Left colon (tissue), 2 donors: ENCODE results near the gene RAP1GAP2. TPM values are rescaled to one million over a fixed set of nuclear protein-coding genes. Genes with fewer than 3 reads are reported as not detected.
A peak's percentile ranks its signal among the peaks of the same experiment; 100 is the strongest.
"Not testable (repeated sequence)": the region's sequence is repeated elsewhere in the genome, so short reads cannot be mapped to it uniquely, and the experiment has no call there.

Experiments
- ATAC-seq: fragments of 200-7000 bp; cut with Tn5 transposase; one replicate; pipeline ENCODE4 v1.9.1; 2020; ENCODE audit warnings: mild to moderate bottlenecking, moderate library complexity
- DNase-seq, 2 donors: peaks; one replicate each; pipeline ENCODE4 v3.0.0-alpha.2; 2020
- intact Hi-C, 2 donors: fragments of 100-400 bp; cut with DNase I in 1 of 2; cut with micrococcal nuclease in 1 of 2; formaldehyde crosslinking; loops; one replicate each; pipeline versions ENCODE4 v1.11.2 to v1.14.0; 2022; cut with DNase I, micrococcal nuclease
- long read RNA-seq: library from polyadenylated mRNA; unstranded; transcript quantifications from one replicate; pipeline ENCODE4 v2.0.0, GENCODE V29; 2021
- total RNA-seq, 2 donors: library from RNA; stranded (reverse); fragmentation: NEBNext Ultra II Directional; extraction: Animal tissue kit (Norgen Biotek cat#: 25700); gene quantifications; one replicate each; pipeline ENCODE4 v1.2.1, GENCODE V29; 2021
- donor health status: DM: no; HTN: no; CAD: no.
- donor health status: DM: yes; HTN: yes; CAD: no.

RAP1GAP2 gene
- total RNA-seq: 10 to 100 TPM; 40.8 to 55.2 TPM
- long read RNA-seq, full-length matches to known transcripts: 13 of 22 reads
- long read RNA-seq, partial matches to known transcripts: 2 of 22 reads
- long read RNA-seq, other reads (novel, unspliced or antisense): 7 of 22 reads

DNA sequence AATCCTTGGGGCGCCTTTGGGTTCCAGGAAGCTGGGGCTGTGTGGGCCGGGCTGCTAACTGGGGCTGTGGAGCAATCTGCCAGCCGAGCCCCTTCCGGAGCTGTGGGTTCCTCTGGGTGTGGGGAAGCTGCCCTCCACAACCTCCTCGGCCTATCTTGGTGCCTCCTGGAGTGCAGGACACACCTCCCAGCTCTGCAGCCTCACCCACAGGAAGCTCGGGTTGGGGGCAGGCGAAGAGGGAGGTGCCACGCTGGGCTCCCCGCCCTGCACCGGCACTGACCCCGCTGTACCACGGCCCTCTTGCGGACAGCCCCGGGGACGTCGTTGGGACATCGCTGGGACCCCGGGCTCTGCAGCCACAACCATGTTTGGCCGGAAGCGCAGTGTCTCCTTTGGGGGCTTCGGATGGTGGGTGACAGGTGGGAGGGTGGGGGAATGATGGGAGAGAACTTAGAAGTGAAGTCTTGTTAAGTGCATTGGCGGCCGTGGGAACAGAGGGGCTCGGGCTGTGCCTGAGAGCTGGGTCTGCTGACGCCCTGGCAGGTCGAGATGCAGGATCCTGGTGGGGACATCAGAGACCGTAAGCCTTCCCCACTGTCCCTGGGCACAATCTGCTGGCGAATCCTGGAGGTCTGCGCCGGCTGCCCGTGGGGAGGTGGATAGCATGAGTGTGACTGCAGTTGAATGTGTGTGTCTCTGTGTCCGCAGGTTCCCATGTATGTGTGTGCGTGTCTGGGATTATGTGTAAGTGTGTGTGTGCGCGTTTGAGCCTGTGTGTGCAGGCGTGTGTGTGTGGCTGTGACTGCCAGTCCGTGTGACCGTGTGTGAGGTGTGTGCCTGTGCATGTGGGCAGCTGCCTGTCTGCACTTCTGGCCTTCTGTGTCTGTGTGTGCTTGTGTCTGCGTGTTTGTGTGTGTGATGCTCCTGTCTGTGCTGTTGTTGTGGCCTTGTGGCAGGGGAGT lies at the start of gene RAP1GAP2:
Gene RAP1GAP2 (plus strand): TSS at position 275 of the 962 bp plus-strand sequence. CDS start 90 bp downstream, at position 365.
- intact Hi-C loops: no loop called here
- ATAC-seq: peak; percentile 78
- peak; percentile 79 to 90 for DNase-seq

DNA sequence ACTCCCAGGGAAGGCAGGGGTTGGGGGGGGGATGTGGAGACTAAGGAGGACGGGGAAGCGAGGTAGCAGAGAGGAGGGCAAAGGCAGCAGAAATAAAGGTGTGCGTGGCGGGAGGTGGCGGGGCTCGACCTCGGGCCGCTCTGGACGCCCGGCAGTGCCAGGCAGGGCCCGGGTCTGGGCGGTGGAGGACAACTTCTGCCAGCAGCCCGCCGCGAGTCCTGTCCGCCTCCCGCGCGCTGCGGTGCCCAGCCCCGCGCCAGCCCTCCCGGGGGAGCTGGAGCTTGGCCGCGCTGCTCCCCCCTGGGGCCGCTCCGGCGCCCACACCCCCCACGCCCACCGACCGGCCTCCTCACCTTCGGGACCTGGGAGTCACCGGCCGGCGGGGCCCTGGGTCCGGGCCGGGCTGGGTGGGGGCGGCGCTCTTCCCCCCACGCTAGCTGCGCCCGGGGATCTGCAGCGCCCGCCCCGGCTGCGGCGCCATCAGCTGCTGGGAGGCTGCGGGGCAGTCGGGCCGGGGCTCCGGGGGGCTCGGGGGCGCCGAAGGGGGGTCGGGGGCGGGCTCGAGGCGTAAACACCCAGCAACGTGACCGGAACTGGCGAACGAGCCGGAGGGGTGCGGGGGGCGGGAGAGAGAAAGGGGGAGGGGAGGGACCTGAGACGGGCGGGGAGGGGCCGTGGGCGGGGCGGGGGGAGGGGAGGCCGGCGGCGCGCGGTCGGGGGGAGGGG lies 47.0 kb upstream of the RAP1GAP2 start, which contains the start of gene CCDC92B:
Gene CCDC92B (minus strand): TSS at position 595 of the 726 bp plus-strand sequence. CDS start 14,507 bp downstream, outside the sequence.
- no peak for DNase-seq
- peak; percentile 27 for ATAC-seq
- intact Hi-C loops: no loop called here

DNA sequence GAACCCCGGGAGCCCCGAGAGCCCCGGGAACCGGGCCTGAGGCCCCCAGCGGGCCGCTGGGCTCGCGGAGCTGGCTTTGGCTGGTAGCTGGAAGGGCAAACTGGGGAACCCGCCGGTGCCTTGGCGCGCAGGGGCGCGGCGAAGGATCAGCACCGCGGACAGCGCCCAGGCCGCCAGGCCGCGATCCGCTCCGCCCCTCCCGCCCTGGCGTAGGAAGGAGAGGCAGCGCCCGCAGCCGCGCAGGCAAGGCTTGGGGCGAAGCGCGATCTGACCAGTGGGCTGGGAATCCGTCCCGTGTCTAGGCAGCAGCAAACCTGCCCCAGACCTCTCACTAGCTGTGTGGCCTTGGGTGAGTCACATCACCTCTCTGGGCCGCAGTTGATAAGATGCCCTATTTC lies 46.5 kb upstream of the RAP1GAP2 start:
- intact Hi-C loops: no loop called here
- DNase-seq (peak; percentile 53 to 83), ATAC-seq (peak; percentile 97)

- DNase-seq (no peak), ATAC-seq (no peak)
- intact Hi-C loops: no loop called here
Observed at GRCh38 chr17:2750721-2751120, 45.5 kb upstream of the RAP1GAP2 start.

- intact Hi-C loops: no loop called here
- DNase-seq (no peak), ATAC-seq (no peak)
Observed at GRCh38 chr17:2751491-2751890, 44.7 kb upstream of the RAP1GAP2 start.

GRCh38 chr17:2755891-2756724 lies 40.1 kb upstream of the RAP1GAP2 start:
- intact Hi-C loops: no loop called here
- DNase-seq: peak in 1 of 2 donors; percentile 35
- peak; percentile 37 for ATAC-seq

DNA sequence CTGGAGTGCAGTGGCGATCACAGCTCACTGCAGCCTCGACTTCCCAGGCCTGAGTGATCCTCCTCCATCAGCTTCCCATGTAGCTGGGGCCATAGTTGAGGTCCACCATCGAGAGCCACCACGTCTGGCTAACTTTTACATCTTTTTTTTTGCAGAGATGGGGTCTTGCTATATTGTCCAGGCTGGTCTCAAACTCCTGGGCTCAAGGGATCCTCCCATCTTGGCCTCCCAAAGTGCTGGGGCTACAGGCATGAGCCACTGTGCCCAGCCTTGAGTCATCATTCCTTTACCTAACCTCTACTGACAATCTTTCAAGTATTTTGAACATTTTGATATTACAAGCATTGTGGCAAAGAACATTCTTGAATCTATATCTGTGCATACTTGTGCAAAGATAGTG lies 37.4 kb upstream of the RAP1GAP2 start:
- intact Hi-C loops: no loop called here

DNA sequence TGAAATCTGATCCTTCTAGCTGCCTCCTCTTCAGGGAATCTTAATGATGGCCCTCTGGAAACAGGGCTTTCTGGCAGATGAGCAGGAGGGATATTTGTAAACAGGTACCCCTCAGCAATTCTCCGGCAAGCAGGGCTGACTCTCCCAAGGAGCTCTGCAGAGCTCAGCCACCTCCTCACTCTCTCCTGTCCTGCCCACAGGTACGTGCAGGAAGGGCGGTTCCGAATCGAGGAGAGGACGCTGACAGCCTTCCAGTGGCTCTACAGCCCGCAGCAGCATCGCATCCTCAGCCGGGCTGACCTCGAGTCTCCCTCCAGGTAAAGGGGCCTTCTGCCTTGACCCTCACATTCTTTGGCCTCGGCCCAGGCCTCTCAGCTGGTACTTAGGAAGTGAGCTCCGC lies 26.1 kb upstream of the RAP1GAP2 start:
- no peak for ATAC-seq
- intact Hi-C loops: no loop called here
- no peak for DNase-seq

More for the DNA sequence above, 37.4 kb upstream of the RAP1GAP2 start:
- no peak for ATAC-seq
- no peak for DNase-seq

- DNase-seq: no peak
Observed at GRCh38 chr17:2775206-2775605, 21.0 kb upstream of the RAP1GAP2 start.

GRCh38 chr17:2776589-2777241 lies 19.5 kb upstream of the RAP1GAP2 start:
- intact Hi-C loops: no loop called here
- DNase-seq (peak in 1 of 2 donors; percentile 45), ATAC-seq (peak; percentile 54)

More at GRCh38 chr17:2775206-2775605, 21.0 kb upstream of the RAP1GAP2 start:
- intact Hi-C loops: no loop called here
- no peak for ATAC-seq

GRCh38 chr17:2777242-2777867 lies 18.9 kb upstream of the RAP1GAP2 start:
- ATAC-seq: peak; percentile 16
- intact Hi-C loops: no loop called here
- DNase-seq: no peak

DNA sequence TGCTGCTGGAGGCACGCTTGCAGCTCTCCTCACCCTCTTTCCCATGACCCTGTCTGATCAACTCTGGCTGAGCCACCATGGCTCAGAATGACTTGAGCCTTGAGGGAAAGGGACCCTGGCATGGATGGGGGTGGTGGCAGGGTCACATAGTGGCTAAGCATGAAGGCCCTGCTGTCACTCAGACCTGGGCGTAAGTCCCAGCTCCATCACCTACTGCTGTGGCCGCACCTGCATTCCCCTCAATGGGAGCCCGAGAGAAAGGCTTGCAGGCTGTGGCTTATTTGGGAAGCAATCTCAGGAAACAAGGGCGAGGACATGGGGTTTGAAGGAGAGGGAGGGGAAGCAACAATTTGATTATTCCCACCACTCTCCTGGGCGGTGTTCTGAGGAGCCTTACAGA lies 17.7 kb upstream of the RAP1GAP2 start:
- no peak for ATAC-seq
- no peak for DNase-seq
- intact Hi-C loops: no loop called here

- DNase-seq (no peak), ATAC-seq (no peak)
- intact Hi-C loops: no loop called here
Observed at GRCh38 chr17:2779545-2779944, 16.7 kb upstream of the RAP1GAP2 start.

DNA sequence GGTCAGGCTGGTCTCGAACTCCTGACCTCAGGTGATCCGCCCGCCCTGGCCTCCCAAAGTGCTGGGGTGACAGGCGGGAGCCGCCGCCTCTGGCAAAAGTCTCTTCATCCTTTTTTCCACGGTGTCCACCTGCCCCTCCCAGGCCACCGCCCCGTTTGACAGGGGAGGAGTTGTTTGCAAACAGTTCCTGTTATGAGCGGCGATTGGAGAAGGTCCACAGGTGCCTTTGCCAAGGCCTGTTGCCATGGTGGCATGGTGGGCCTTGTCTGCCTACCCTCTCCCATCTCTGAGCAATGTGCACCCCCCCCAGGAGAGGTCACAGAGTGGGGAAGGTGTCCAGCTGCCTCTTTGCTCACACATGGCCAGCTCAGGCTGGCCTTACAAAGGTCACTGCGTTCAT lies 16.0 kb upstream of the RAP1GAP2 start:
- DNase-seq (peak in 1 of 2 donors; percentile 46), ATAC-seq (peak; percentile 54)
- intact Hi-C loops: no loop called here

GRCh38 chr17:2780931-2781454 lies 15.2 kb upstream of the RAP1GAP2 start:
- intact Hi-C loops: no loop called here
- ATAC-seq (no peak), DNase-seq (no peak)

DNA sequence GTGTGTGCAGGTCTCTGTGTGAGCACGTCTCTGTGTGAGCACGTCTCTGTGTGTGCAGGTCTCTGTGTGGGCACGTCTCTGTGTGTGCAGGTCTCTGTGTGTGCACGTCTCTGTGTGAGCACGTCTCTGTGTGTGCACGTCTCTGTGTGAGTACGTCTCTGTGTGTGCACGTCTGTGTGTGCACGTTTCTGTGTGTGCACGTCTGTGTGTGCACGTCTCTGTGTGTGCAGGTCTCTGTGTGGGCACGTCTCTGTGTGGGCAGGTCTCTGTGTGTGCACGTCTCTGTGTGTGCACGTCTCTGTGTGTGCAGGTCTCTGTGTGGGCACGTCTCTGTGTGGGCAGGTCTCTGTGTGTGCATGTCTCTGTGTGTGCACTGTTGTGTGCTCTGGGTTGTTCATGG lies 14.6 kb upstream of the RAP1GAP2 start:
- intact Hi-C loops: not testable (repeated sequence)

DNA sequence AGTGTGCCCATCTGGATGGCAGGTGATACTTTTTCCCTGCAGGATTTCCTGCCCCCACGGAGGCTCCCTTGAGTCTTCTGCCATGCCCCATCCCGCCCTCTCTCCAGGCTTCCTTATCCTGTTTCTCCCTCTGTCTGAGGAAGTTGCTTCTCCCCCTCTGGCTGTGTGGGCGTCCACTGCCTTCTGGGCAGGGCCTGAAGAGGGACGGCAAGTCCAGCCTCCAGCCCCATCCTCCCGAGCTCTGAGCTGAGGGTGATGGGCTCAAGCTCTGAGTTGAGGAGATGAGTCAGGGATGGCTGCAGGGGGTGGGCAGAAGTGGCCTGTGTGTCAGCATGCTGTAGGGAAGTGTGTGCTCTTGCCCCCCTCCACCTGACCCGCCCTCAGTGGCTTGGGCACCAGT lies 14.2 kb upstream of the RAP1GAP2 start:
- intact Hi-C loops: no loop called here
- ATAC-seq: no peak
- no peak for DNase-seq

More for the DNA sequence above, 14.6 kb upstream of the RAP1GAP2 start:
- ATAC-seq, DNase-seq: not testable (repeated sequence)
